Thoracic aorta (tissue), 2 donors: ENCODE measurements around the gene TMEM258. TPM values are rescaled to one million over a fixed set of nuclear protein-coding genes. Genes with fewer than 3 reads are reported as not detected.

Experiments
- ATAC-seq: fragments of 150-250 bp; one replicate; pipeline ENCODE4 v1.8.0; 2017; ENCODE audit warnings: low read depth; ENCODE audit not compliant: insufficient number of reproducible peaks, low FRiP score
- DNase-seq: peaks from one replicate; pipeline ENCODE4 v3.0.0-alpha.2; 2020; ENCODE audit warnings: low spot score
- H3K27ac ChIP-seq, 2 donors: fragments of 200-600 bp; sonication (generic); 1 replicate in 1 of 2; 2 replicates in 1 of 2; pipeline ENCODE4 v1.5.1; 2016; ENCODE audit warnings: mild to moderate bottlenecking in 2 of 2, moderate library complexity in 2 of 2
- H3K27me3 ChIP-seq: fragments of 200-600 bp; sonication (generic); replicated peaks from 2 replicates; pipeline ENCODE4 v1.6.0; 2016; ENCODE audit warnings: mild to moderate bottlenecking; ENCODE audit not compliant: insufficient read depth
- H3K36me3 ChIP-seq: fragments of 200-600 bp; sonication (generic); one replicate; pipeline ENCODE4 v1.5.1; 2016
- H3K4me1 ChIP-seq, 2 donors: fragments of 200-600 bp; sonication (generic); 1 replicate in 1 of 2; 2 replicates in 1 of 2; pipeline versions ENCODE4 v1.5.1 to v1.6.0; 2016; ENCODE audit warnings: low read depth in 2 of 2, mild to moderate bottlenecking in 1 of 2; ENCODE audit not compliant: control insufficient read depth in 1 of 2
- H3K4me3 ChIP-seq: fragments of 200-600 bp; sonication (generic); 2 replicates; pipeline ENCODE4 v1.5.1; 2016; ENCODE audit warnings: mild to moderate bottlenecking
- H3K9me3 ChIP-seq: fragments of 200-600 bp; sonication (generic); 2 replicates; pipeline ENCODE4 v1.5.1; 2016
- total RNA-seq, 2 donors: library from RNA; depleted of rRNA; stranded (reverse); fragments of >200 nt; gene quantifications; one replicate each; pipeline versions ENCODE4 v1.1.0 to v1.2.3, GENCODE V29; 2016
- TF ChIP-seq, protein P1 (sequence below): fragments of 200-600 bp; sonication (generic); IDR thresholded peaks from one replicate; pipeline ENCODE4 v1.5.1; 2019; ENCODE audit warnings: antibody characterized with exemption

The TMEM258 gene
- total RNA-seq, 2 donors from 2014 or later, result 17.3 to 63.6 TPM

DNA sequence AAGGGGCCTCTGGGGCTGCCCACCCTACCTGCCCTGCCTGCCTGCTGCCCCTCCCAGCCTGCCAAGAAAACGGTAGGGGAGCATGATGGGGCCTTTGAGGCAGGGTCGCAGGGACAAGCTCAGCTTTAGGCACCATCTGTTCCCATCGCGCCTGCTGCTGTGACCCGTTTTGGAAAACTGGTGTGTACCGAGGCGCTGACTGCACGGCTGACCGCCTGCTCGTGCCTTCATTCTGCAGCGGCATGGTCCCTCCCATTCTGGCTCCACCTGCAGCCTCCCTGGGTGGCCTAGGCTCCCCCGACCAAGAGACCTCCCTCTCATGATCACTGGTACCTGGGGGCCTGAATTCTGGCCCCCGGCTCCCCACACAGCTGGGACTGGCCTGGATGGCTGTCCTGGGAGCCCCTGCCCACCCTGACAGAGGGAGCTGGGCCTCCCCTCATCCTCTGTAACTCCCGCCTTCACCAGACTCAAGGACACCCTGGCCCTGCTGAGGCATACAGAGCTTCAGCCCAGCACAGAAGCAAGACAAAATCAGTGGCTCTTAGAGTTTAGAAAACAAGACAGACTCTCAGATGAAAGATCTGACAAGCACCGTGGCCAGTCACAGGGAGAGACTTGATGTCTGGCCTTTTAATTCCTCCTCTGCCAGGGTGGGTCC, 46.5 kb downstream of the TMEM258 start:
- Histone ChIP-seq H3K9me3 (no peaks in the 10 kb centered on the region), H3K4me3 (no peak overlapping the region), H3K27ac (no peak overlapping the region), H3K27me3 (no peaks in the 10 kb centered on the region), H3K4me1 (peaks cover 0 to 5% of the 10 kb centered on the region in 2 donors), H3K36me3 (no peaks in the 10 kb centered on the region)
- DNase-seq (no peak), ATAC-seq (no peak)
- TF ChIP-seq, protein P1, sequence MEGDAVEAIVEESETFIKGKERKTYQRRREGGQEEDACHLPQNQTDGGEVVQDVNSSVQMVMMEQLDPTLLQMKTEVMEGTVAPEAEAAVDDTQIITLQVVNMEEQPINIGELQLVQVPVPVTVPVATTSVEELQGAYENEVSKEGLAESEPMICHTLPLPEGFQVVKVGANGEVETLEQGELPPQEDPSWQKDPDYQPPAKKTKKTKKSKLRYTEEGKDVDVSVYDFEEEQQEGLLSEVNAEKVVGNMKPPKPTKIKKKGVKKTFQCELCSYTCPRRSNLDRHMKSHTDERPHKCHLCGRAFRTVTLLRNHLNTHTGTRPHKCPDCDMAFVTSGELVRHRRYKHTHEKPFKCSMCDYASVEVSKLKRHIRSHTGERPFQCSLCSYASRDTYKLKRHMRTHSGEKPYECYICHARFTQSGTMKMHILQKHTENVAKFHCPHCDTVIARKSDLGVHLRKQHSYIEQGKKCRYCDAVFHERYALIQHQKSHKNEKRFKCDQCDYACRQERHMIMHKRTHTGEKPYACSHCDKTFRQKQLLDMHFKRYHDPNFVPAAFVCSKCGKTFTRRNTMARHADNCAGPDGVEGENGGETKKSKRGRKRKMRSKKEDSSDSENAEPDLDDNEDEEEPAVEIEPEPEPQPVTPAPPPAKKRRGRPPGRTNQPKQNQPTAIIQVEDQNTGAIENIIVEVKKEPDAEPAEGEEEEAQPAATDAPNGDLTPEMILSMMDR, result no peak

DNA sequence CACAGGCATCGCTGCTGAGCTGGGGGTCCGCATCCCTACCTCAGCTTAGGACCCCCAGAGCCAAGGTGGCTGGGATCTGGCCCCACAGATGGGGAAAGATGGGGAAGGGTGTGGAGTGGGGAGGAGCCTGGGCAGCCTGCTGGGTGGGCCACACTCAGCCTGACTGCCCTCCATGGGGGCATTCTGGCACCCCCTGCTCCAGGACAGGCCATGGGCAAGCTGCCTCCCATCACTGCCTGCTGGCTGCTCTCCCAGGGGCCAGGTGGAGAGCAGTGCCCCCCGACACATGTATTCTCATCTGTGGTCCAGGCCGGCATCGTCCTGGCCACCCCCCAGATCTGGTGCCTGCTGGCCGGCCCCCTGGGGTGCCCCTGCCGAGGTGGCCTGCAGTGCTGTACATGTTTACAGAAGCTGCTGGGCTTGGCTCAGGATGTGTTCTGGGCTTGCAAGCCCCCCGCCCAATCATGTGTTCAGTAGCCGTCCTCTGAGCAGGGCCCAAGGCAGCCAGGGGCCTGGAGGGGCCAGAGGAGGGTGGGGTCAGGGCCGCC, 47.7 kb downstream of the TMEM258 start:
- ATAC-seq (no peak), DNase-seq (no peak)
- Histone ChIP-seq H3K27ac (no peak overlapping the region), H3K9me3 (no peaks in the 10 kb centered on the region), H3K4me3 (no peak overlapping the region), H3K4me1 (peaks cover 0 to 5% of the 10 kb centered on the region in 2 donors), H3K27me3 (no peaks in the 10 kb centered on the region), H3K36me3 (no peaks in the 10 kb centered on the region)
- TF ChIP-seq, protein P1, result no peak

DNA sequence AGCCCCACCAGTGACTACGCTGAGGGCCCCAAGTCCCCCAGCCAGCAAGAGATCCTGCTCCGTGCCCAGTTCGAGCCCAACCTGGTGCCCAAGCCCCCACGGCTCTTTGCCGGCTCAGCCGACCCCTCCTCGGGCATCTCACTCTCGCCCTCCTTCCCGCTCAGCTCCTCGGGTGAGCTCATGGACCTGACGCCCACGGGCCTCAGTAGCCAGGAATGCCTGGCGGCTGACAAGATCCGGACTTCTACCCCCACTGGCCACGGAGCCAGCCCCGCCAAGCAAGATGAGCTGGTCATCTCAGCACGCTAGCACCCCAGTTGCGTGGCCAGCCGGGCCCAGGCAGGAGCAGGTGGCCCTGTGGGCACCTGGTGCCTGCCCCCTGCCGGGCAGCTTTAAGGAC, 48.2 kb downstream of the TMEM258 start:
- Histone ChIP-seq H3K27me3 (no peaks in the 10 kb centered on the region), H3K4me3 (no peak overlapping the region), H3K4me1 (peaks cover 0 to 5% of the 10 kb centered on the region in 2 donors), H3K27ac (no peak overlapping the region), H3K9me3 (no peaks in the 10 kb centered on the region), H3K36me3 (no peaks in the 10 kb centered on the region)
- TF ChIP-seq, protein P1, result no peak
- ATAC-seq (no peak), DNase-seq (no peak)

DNA sequence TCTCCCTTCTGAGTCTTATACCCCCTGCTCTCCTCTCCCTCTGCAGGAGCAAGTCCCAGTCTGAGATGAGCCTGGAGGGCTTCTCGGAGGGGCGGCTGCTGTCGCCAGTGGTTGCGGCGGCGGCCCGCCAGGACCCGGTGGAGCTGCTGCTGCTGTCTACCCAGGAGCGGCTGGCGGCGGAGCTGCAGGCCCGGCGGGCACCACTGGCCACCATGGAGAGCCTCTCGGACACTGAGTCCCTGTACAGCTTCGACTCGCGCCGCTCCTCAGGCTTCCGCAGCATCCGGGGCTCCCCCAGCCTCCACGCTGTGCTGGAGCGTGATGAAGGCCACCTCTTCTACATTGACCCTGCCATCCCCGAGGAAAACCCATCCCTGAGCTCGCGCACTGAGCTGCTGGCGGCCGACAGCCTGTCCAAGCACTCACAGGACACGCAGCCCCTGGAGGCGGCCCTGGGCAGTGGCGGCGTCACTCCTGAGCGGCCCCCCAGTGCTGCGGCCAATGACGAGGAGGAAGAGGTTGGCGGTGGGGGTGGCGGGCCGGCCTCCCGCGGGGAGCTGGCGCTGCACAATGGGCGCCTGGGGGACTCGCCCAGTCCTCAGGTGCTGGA, 48.8 kb downstream of the TMEM258 start:
- no peaks in the 10 kb centered on the region for H3K27me3 ChIP-seq
- DNase-seq, result no peak
- H3K4me1 ChIP-seq, result peaks cover 0 to 5% of the 10 kb centered on the region in 2 donors
- TF ChIP-seq, protein P1, result no peak
- H3K27ac ChIP-seq, result no peak overlapping the region
- no peak overlapping the region for H3K4me3 ChIP-seq
- no peaks in the 10 kb centered on the region for H3K36me3 ChIP-seq
- H3K9me3 ChIP-seq, result no peaks in the 10 kb centered on the region
- ATAC-seq, result no peak

DNA sequence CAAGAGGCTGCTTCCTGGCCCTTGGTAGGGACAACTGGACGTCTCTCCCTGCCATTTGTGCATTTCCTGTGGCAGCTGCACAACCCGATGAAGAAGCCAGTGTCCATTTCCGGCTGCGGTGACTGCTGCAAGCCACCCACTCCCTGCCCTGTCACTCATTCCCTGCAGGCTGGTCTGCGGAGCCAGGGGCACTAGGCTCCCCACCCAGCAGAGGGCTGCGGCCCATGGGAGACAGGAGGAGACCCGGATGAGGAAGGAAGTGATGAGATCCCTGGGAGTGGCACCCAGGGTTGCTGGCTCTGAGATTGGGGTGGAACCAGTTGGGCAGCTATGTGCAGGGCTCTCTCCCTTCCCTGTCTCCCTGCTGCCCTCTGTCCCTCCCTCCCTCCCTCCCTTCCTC, 50.0 kb downstream of the TMEM258 start:
- TF ChIP-seq, protein P1, result no peak
- no peak for DNase-seq
- no peak for ATAC-seq
- Histone ChIP-seq H3K9me3 (no peaks in the 10 kb centered on the region), H3K27ac (no peak overlapping the region), H3K4me3 (no peak overlapping the region), H3K36me3 (no peaks in the 10 kb centered on the region), H3K27me3 (no peaks in the 10 kb centered on the region), H3K4me1 (no peaks in the 10 kb centered on the region)
